HG02678 (cell line): Measurements from ENCODE around the gene KRTAP10-3.
"Not testable (repeated sequence)": the region's sequence is repeated elsewhere in the genome, so short reads cannot be mapped to it uniquely, and the experiment has no call there.

Experiments
- ATAC-seq: cut with Tn5 transposase; IDR thresholded peaks from one replicate; pipeline ENCODE4 v1.9.1; 2021; ENCODE audit warnings: mild to moderate bottlenecking, moderate library complexity; ENCODE audit not compliant: unreplicated experiment

KRTAP10-3 gene

GRCh38 chr21:44550285-44550684 is 8.3 kb downstream of the KRTAP10-3 start:
- ATAC-seq: not testable (repeated sequence)

- no peak for ATAC-seq
Observed at GRCh38 chr21:44549525-44550211, 8.9 kb downstream of the KRTAP10-3 start.

- ATAC-seq: no peak
Observed at GRCh38 chr21:44548922-44549321, 9.7 kb downstream of the KRTAP10-3 start.

GRCh38 chr21:44548381-44548780 is 10.2 kb downstream of the KRTAP10-3 start:
- ATAC-seq: no peak

DNA sequence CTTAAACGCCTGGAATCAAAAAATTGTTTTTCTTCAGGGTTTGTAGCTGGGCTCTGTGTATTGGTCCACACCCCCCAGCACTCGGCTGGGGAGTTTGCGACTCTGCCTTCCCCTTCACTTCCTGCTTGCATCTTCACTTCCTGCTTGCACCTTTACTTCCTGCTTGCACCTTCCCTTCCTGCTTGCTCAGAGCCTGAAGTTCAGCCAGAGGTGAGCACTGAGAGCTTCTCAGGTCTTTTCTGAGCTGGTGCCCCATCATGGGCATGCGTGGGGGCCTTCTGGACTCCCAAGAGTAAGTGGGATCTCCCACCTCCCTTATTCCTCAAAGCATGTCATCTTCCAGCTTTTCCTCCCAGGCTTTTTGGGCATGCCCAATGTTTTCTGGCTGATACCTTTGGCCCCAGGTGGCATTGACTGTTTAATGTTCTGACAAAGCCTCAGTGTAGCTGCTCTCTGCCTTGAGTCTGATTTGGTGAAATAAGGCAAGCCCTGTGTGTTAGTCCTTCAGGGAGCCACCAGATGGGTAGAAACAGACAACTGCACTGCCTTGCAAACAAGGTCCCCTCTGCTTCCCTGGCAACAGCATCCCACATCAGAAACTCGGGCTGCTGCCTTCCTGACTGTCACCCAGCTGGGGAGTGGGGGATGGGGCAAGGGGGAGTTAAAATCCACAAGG is 10.8 kb downstream of the KRTAP10-3 start:
- no peak for ATAC-seq

DNA sequence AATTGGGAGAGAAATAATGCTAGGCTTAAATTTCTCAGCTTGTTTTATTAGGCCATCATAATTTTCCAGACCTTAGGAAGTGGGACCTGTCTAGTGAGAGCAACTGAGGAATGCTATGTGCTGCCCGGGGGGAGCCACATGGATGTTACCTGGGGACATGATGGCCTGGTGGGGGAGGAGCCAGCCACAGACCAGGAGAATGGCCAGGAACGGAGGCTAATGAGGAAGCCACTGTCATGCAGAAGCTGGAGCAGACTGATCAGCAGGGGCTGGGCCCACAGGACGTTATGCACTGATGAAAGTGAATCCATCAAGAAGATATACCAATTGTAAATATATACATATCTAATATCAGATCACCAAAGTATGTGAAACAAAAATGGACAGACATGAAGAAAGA is 14.0 kb downstream of the KRTAP10-3 start:
- no peak for ATAC-seq

- no peak for ATAC-seq
Observed at GRCh38 chr21:44542716-44543115, 15.9 kb downstream of the KRTAP10-3 start.

DNA sequence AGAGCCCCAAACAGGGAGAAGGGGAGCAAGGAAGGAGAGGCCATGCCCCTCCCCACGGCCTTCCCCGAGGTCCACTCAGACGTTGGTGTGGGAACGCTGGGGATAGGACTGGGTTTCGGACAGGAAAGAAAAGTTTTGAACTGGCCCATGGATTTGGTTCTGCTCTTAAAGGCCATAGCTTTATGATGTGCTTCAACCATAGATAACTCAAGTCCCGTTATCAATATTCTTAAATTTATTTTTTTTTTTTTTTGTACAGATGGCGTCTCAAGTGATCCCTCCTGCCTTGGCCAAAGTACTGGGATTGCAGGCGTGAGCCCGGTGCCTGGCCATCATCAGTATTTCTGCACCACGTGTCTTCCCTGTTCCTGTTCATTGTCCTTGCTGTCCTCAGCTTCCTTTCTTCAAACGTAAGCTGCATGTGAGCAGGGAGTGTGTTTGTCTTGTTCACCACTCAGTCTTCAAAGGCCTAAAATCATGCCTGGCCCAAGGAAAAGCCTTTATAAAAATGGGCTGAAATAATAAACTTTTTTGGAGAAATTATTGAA is 17.8 kb downstream of the KRTAP10-3 start:
- ATAC-seq: no peak

DNA sequence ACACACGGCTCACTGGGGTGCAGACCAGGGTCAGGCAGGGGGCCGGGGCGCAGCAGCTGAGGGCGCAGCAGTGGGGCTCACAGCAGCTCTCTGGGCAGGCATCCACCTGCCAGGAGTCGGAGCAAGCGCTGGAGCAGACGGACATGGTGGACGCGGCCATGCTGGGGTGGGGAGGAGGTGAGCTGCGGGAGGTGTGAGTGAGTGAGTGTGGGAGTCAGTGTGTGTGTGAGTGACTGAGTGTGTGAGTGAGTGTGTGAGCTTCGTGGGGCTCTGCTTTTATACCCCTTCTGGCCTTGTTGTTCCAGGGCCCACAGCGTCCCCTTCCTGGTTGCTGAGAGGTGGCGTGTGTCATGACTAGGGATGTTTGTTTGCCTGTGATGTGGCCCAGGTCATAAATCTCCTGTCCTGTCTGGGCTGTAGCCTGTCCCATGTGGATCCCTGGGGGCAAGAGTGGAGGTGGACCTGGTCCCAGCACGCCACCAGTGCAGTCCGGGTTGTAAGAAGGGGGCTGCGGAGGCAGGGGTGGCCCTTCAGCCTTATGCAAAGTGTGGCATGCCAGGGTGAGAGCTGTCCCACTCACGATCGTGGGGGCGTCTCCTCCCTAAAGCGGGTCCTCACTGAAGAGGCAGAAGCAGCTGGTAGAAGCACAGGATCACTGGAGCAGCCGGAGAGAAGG is 18.5 kb downstream of the KRTAP10-3 start, which contains the start of gene KRTAP10-1:
TSS of gene KRTAP10-1 (minus strand) at position 205 of the 676 bp plus-strand sequence. CDS start at position 160, 45 bp downstream.
- no peak for ATAC-seq

DNA sequence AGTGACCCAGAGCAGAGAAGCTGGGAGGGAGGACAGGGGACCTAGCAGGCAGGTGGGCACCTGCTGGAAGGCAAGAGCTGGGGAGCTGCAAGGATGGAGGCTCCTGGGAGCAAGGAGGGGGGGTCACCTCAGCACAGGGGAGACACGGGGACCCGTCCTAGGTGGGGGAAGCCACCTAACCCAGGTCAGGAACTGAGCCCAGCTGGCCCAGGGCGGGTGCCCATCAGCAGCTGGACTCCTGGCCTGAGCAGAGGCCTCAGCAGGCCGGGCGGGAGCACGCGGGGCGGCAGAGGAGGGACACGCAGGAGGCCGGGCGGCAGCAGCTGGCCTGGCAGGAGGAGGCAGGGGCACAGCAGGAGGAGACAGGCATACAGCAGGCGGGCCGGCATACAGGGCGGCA is 19.5 kb downstream of the KRTAP10-3 start:
- no peak for ATAC-seq

GRCh38 chr21:44537930-44538911 is 20.4 kb downstream of the KRTAP10-3 start:
- no peak for ATAC-seq

DNA sequence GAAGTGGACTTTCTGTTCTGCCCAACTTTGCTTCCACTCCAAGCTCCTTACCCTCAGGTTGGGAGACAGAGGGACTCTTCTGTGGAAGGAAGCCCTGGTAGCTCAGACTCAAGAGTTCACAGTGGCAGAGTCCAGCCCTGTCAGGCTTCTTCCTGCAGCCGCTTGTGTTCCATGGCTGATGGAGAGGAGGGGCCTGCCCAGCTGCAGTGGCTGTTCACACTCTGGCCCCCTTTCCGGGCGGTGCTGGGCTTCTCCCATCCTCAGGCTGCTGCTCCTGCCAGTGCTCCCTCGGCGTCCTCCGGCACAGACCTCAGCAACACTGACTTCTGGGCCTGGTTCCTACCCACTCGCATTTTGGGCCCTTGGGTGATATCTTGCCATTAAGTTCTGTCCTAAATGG is 22.6 kb downstream of the KRTAP10-3 start:
- ATAC-seq: no peak

- ATAC-seq: no peak
Observed at GRCh38 chr21:44534688-44535087, 23.9 kb downstream of the KRTAP10-3 start.

- ATAC-seq: no peak
Observed at GRCh38 chr21:44533891-44534627, 24.5 kb downstream of the KRTAP10-3 start.

DNA sequence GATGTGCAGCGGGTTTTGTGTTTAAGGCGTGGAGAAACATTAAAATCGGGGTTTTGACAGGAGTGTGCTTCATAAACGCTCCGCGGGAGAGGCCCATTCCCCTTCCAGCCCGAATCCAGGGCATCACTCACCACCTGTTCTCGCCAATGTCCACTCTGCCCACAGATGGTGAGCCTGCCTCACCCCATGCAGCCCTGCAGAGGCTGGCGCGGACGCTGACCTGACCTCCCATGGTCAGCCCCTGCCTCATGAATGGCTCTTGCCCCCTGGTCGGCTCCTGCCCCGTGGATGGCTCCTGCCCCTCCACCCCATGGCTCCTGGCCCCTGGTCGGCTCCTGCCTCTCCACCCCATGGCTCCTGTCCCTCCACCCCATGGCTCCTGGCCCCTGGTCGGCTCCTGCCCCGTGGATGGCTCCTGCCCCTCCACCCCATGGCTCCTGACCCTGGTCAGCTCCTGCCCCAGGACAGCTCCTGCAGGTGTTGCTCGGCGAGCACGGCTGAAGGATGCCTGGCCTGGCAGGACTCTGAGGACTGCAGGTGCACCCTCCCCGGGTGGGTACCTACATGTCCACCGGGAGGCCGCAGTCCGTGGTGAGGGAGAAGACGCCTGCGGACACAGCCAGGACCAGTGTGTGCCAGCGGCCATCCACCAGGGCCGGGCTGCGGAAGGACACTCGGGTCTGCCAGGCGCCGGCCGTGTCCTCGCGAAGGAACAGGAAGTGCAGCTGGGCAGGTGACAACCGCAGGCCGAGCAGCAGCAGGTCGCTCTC is 25.3 kb downstream of the KRTAP10-3 start:
- no peak for ATAC-seq

- ATAC-seq: no peak
Observed at GRCh38 chr21:44532712-44533111, 25.9 kb downstream of the KRTAP10-3 start.

GRCh38 chr21:44531606-44532564 is 26.7 kb downstream of the KRTAP10-3 start:
- ATAC-seq: no peak
